SKM-1 (cell line): ENCODE data around the gene HSPBAP1.

Source experiments
- DNase-seq: peaks from one replicate; lab custom pipeline; 2025; ENCODE audit not compliant: unreplicated experiment; lab: John Stamatoyannopoulos, UW

The HSPBAP1 gene

DNA sequence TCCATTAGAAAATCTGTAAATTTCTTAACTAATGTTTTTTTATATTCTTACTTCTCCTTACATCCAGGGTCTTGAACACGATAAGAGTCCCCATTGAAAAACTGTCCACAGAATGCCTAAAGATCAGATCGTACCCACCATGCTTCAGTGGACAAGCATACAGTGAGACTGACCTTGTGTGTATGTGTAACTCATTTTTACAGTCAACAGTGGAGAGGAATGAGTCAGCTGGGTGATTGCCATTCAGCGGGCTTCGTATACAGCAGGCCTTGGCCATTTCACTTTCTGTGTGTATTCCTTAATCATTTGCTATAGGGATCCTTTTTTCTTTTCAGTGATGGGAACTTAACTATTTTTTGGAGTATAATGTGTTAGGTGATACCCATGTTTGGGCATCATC lies 102.4 kb downstream of the HSPBAP1 start:
- no peak for DNase-seq

DNA sequence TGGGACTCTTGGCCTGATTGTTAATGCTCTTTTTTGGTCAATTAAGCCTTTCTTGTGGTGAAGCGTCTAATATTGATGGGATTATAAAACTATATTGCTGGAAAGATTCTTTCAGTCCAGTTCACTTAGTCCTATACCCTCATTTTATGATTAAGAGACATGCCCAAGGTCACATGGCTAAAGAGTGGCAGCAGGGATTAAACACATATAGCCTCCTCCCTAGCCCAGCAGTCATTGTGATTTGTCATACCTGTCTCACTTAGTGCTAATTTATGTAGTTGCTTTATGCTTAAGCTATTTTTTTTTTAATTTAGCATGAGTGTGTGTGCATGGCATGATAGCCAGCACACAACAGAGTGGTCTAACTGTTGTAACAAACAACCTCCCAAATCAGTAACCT lies 103.5 kb downstream of the HSPBAP1 start:
- DNase-seq: no peak
